Activated B cell treated with CpG ODN at 0.5 μM for 24 hours (primary cell): ENCODE results near the gene KSR2. TPM values are rescaled to one million over a fixed set of nuclear protein-coding genes. Genes with fewer than 3 reads are reported as not detected.

Experiments
- ATAC-seq: fragments of 200-7000 bp; cut with Tn5 transposase; one replicate; pipeline ENCODE4 v1.10.0; 2021; ENCODE audit warnings: low read depth, mild to moderate bottlenecking, moderate library complexity
- CTCF ChIA-PET: fragments of 350-600 bp; sonication (Branson Sonifier 250); formaldehyde crosslinking; loops from one replicate; lab custom pipeline; 2021; ENCODE audit warnings: antibody characterized with exemption; lab: Charles Lee
- POLR2A ChIA-PET: fragments of 350-600 bp; sonication (Branson Sonifier 250); formaldehyde crosslinking; loops from one replicate; lab custom pipeline; 2021; ENCODE audit warnings: antibody characterized with exemption; lab: Charles Lee
- DNase-seq: peaks from one replicate; pipeline ENCODE4 v3.0.0; 2022
- H3K27ac Mint-ChIP-seq: one replicate; pipeline ENCODE4 v1.8.0; 2020; ENCODE audit warnings: mixed read lengths
- H3K27me3 Mint-ChIP-seq: one replicate; pipeline ENCODE4 v1.8.0; 2021; ENCODE audit warnings: mixed read lengths
- H3K36me3 Mint-ChIP-seq: one replicate; pipeline ENCODE4 v1.8.0; 2021; ENCODE audit warnings: low read depth, mixed read lengths
- H3K4me1 Mint-ChIP-seq: one replicate; pipeline ENCODE4 v1.8.0; 2021; ENCODE audit warnings: mixed read lengths
- H3K4me3 Mint-ChIP-seq: one replicate; pipeline ENCODE4 v1.8.0; 2020; ENCODE audit warnings: mild to moderate bottlenecking, mixed read lengths
- H3K9me3 Mint-ChIP-seq: one replicate; pipeline ENCODE4 v1.8.0; 2020; ENCODE audit warnings: mixed read lengths
- CTCF ChIP-seq: fragments of 200-600 bp; IDR thresholded peaks from one replicate; pipeline ENCODE4 v1.8.0; 2022; ENCODE audit warnings: antibody characterized with exemption, mild to moderate bottlenecking
- intact Hi-C: fragments of 100-400 bp; cut with micrococcal nuclease; formaldehyde crosslinking; loops from one replicate; pipeline ENCODE4 v1.15.1; 2024
- total RNA-seq: library from RNA; stranded (reverse); gene quantifications from 2 replicates; pipeline ENCODE4 v1.2.3, GENCODE V29; 2022

KSR2 gene
- total RNA-seq, 1 donor from 2014 or later, result not detected

- no peaks in the 10 kb centered on the region for H3K9me3 Mint-ChIP-seq
Observed at GRCh38 chr12:117489671-117490070, 479.1 kb downstream of the KSR2 start.

GRCh38 chr12:117486840-117487659 lies 481.7 kb downstream of the KSR2 start:
- CTCF ChIA-PET, result no interaction called here
- Mint-ChIP-seq H3K27me3 (peaks cover 1% of the 10 kb centered on the region), H3K4me3 (no peak overlapping the region), H3K9me3 (no peaks in the 10 kb centered on the region), H3K4me1 (no peaks in the 10 kb centered on the region), H3K27ac (no peak overlapping the region), H3K36me3 (no peaks in the 10 kb centered on the region)
- POLR2A ChIA-PET, result no interaction called here
- intact Hi-C loops, result no loop called here
- DNase-seq (no peak), ATAC-seq (no peak)
- no peak for TF ChIP-seq CTCF

More at GRCh38 chr12:117489671-117490070, 479.1 kb downstream of the KSR2 start:
- ChIA-PET CTCF (no interaction called here), POLR2A (no interaction called here)
- Mint-ChIP-seq H3K4me3 (no peak overlapping the region), H3K4me1 (no peaks in the 10 kb centered on the region), H3K27me3 (peaks cover 1% of the 10 kb centered on the region), H3K36me3 (no peaks in the 10 kb centered on the region), H3K27ac (no peak overlapping the region)
- intact Hi-C loops, result no loop called here
- ATAC-seq (no peak), DNase-seq (no peak)
- TF ChIP-seq CTCF, result no peak

- TF ChIP-seq CTCF, result no peak
- Mint-ChIP-seq H3K4me1 (no peaks in the 10 kb centered on the region), H3K4me3 (no peak overlapping the region), H3K27me3 (peaks cover 1% of the 10 kb centered on the region), H3K27ac (no peak overlapping the region), H3K36me3 (no peaks in the 10 kb centered on the region), H3K9me3 (no peaks in the 10 kb centered on the region)
- POLR2A ChIA-PET, result no interaction called here
- intact Hi-C loops, result no loop called here
- no peak for ATAC-seq
- CTCF ChIA-PET, result no interaction called here
- DNase-seq, result no peak
Observed at GRCh38 chr12:117485984-117486839, 482.6 kb downstream of the KSR2 start.

GRCh38 chr12:117484901-117485300 lies 483.9 kb downstream of the KSR2 start:
- no peaks in the 10 kb centered on the region for H3K36me3 Mint-ChIP-seq
- H3K27me3 Mint-ChIP-seq, result peaks cover 1% of the 10 kb centered on the region
- DNase-seq (no peak), ATAC-seq (no peak)
- H3K4me3 Mint-ChIP-seq, result no peak overlapping the region
- H3K4me1 Mint-ChIP-seq, result no peaks in the 10 kb centered on the region
- POLR2A ChIA-PET, result no interaction called here
- intact Hi-C loops, result no loop called here
- no peak overlapping the region for H3K27ac Mint-ChIP-seq
- no peaks in the 10 kb centered on the region for H3K9me3 Mint-ChIP-seq
- CTCF ChIA-PET, result no interaction called here
- TF ChIP-seq CTCF, result no peak

- Mint-ChIP-seq H3K4me3 (no peak overlapping the region), H3K27ac (no peak overlapping the region), H3K4me1 (no peaks in the 10 kb centered on the region), H3K27me3 (peaks cover 1% of the 10 kb centered on the region), H3K9me3 (no peaks in the 10 kb centered on the region), H3K36me3 (no peaks in the 10 kb centered on the region)
- no peak for TF ChIP-seq CTCF
- DNase-seq, result no peak
- ChIA-PET POLR2A (no interaction called here), CTCF (no interaction called here)
- intact Hi-C loops, result no loop called here
- no peak for ATAC-seq
Observed at GRCh38 chr12:117483501-117483900, 485.3 kb downstream of the KSR2 start.
